ENCODE data around the gene IP6K3. TPM values are rescaled to one million over a fixed set of nuclear protein-coding genes. Genes with fewer than 3 reads are reported as not detected.
A peak's percentile ranks its signal among the peaks of the same experiment; 100 is the strongest.

Gene IP6K3
- total and polyA plus RNA-seq, 11 donors = 11.7 to 72.4 (median 30.8) TPM

- Histone ChIP-seq H3K36me3 (peaks cover 0 to 40% (median 0%) of the 10 kb centered on the region in 9 donors), H3K27me3 (peaks cover 0 to 5% (median 0%) of the 10 kb centered on the region in 9 donors), H3K27ac (peak overlapping the region; percentile 66 to 98 (median 88)), H3K9me3 (no peaks in the 10 kb centered on the region), H3K4me3 (no peak overlapping the region), H3K4me1 (peaks cover 0 to 92% (median 41%) of the 10 kb centered on the region in 12 donors)
- TF ChIP-seq, protein P1, sequence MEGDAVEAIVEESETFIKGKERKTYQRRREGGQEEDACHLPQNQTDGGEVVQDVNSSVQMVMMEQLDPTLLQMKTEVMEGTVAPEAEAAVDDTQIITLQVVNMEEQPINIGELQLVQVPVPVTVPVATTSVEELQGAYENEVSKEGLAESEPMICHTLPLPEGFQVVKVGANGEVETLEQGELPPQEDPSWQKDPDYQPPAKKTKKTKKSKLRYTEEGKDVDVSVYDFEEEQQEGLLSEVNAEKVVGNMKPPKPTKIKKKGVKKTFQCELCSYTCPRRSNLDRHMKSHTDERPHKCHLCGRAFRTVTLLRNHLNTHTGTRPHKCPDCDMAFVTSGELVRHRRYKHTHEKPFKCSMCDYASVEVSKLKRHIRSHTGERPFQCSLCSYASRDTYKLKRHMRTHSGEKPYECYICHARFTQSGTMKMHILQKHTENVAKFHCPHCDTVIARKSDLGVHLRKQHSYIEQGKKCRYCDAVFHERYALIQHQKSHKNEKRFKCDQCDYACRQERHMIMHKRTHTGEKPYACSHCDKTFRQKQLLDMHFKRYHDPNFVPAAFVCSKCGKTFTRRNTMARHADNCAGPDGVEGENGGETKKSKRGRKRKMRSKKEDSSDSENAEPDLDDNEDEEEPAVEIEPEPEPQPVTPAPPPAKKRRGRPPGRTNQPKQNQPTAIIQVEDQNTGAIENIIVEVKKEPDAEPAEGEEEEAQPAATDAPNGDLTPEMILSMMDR (IDR thresholded peaks at IDR 0.05) = peak in 4 of 12 donors; percentile 14 to 23 (median 16)
- peak in 1 of 2 donors; percentile 11 for TF ChIP-seq POLR2A (IDR thresholded peaks at IDR 0.05)
- ATAC-seq (peak; percentile 81 to 92 (median 85)), DNase-seq (peak; percentile 58 to 89 (median 66))
- WGBS, 4 donors = 49 to 68% (median 60%) methylated on average over 15 of the region's 15 CpGs
- intact Hi-C loops (cut with DNase I) = no loop called here
Measured at GRCh38 chr6:33737267-33738026, 9.3 kb downstream of the IP6K3 start.

- Histone ChIP-seq H3K27me3 (no peaks in the 10 kb centered on the region), H3K4me1 (peaks cover 0 to 97% (median 44%) of the 10 kb centered on the region in 12 donors), H3K4me3 (no peak overlapping the region), H3K9me3 (no peaks in the 10 kb centered on the region), H3K27ac (peak overlapping the region in 5 of 12 donors; percentile 1 to 98 (median 91)), H3K36me3 (peaks cover 0 to 33% (median 0%) of the 10 kb centered on the region in 9 donors)
- WGBS, 4 donors = 81 to 89% (median 88%) methylated on average over 9 to 18 of the region's 18 CpGs
- ATAC-seq (no peak), DNase-seq (no peak)
- TF ChIP-seq, protein P1 (IDR thresholded peaks at IDR 0.05) = no peak
- no peak for TF ChIP-seq POLR2A (IDR thresholded peaks at IDR 0.05)
- intact Hi-C loops (cut with DNase I) = no loop called here
Measured at GRCh38 chr6:33735216-33735615, 11.5 kb downstream of the IP6K3 start.

GRCh38 chr6:33733709-33734007, 13.0 kb downstream of the IP6K3 start:
- DNase-seq = no peak
- Histone ChIP-seq H3K9me3 (no peaks in the 10 kb centered on the region), H3K27ac (peak overlapping the region in 11 of 12 donors; percentile 34 to 91 (median 82)), H3K4me1 (peaks cover 0 to 94% (median 37%) of the 10 kb centered on the region in 12 donors), H3K4me3 (no peak overlapping the region), H3K27me3 (no peaks in the 10 kb centered on the region), H3K36me3 (peaks cover 0 to 33% (median 0%) of the 10 kb centered on the region in 9 donors)
- intact Hi-C loops (cut with DNase I) = no loop called here
- no peak for ATAC-seq
- 86 to 93% (median 93%) methylated on average over 8 of the region's 8 CpGs for WGBS, 4 donors
- TF ChIP-seq, protein P1 (IDR thresholded peaks at IDR 0.05) = no peak
- TF ChIP-seq POLR2A (IDR thresholded peaks at IDR 0.05) = no peak

DNA sequence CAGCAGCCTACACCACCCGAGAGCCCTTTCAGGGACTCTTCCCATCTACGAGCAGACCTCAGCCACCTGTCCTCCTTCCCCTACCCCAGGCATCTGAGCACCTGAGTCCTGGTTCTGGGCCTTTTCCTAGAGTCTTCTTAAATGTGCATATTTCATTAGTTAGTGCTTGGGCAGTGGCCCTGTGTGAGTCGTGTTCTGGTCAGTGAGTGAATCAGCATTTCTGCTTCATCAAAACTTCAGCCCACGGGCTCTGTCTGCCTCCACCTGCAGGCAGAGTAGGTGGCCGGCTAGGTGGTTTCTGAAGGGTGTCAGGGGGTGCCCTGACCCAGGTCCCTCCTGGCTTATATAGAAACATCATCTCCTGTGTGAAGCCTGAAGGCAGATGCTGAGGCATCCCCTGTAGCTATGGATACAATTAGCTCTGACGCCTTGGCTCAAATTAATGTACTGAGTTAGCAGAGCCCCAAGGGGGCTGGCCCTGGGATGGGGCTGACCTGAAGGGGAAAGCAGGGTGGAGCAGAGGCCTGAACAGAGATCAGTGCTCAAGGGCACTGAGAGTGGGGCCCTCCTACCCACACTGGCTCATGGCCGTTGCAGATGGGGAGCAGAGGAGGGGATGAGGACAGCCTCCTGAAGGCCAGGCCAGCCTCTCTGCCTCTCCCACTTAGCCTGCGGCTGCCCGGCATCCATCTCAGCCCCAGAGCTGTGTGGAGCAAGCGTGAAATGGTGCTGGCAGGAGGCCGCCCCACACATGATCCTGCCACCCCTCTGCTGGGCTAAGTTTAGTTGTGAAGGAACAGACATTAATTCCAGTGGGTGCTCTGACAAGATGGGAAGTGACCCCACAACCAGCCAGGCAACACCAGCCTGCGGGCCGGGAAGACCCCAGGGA, 13.6 kb downstream of the IP6K3 start:
- H3K36me3 ChIP-seq = peaks cover 0 to 33% (median 0%) of the 10 kb centered on the region in 9 donors
- no peak for DNase-seq
- H3K27me3 ChIP-seq = no peaks in the 10 kb centered on the region
- H3K4me3 ChIP-seq = no peak overlapping the region
- no peaks in the 10 kb centered on the region for H3K9me3 ChIP-seq
- TF ChIP-seq, protein P1 (IDR thresholded peaks at IDR 0.05) = no peak
- TF ChIP-seq POLR2A (IDR thresholded peaks at IDR 0.05) = no peak
- intact Hi-C loops (cut with DNase I) = no loop called here
- H3K27ac ChIP-seq = peak overlapping the region; percentile 42 to 91 (median 82)
- ATAC-seq = no peak
- H3K4me1 ChIP-seq = peaks cover 0 to 94% (median 36%) of the 10 kb centered on the region in 12 donors
- 80 to 91% (median 86%) methylated on average over 9 to 13 of the region's 13 CpGs for WGBS, 4 donors

Measured in heart left ventricle (tissue), 16 donors.